HG03108 (cell line): ENCODE measurements around the gene KRT78.
"Not testable (repeated sequence)": the region's sequence is repeated elsewhere in the genome, so short reads cannot be mapped to it uniquely, and the experiment has no call there.

ENCODE experiments used
- ATAC-seq: cut with Tn5 transposase; IDR thresholded peaks from one replicate; pipeline ENCODE4 v1.9.1; 2021; ENCODE audit warnings: moderate library complexity; ENCODE audit not compliant: unreplicated experiment

KRT78 gene

GRCh38 chr12:52796839-52797528 lies 51.8 kb downstream of the KRT78 start:
- ATAC-seq = no peak

GRCh38 chr12:52796429-52796794 lies 52.4 kb downstream of the KRT78 start:
- no peak for ATAC-seq

GRCh38 chr12:52795694-52796428 lies 52.9 kb downstream of the KRT78 start, which contains the start of gene KRT3:
TSS of gene KRT3 (minus strand) at chr12:52796117. CDS start at chr12:52796042, 75 bp downstream.
- ATAC-seq = no peak

- not testable (repeated sequence) for ATAC-seq
Measured at GRCh38 chr12:52795332-52795674, 53.5 kb downstream of the KRT78 start.

- ATAC-seq = no peak
Measured at GRCh38 chr12:52794479-52795331, 54.1 kb downstream of the KRT78 start.

- ATAC-seq = no peak
Measured at GRCh38 chr12:52792185-52793029, 56.4 kb downstream of the KRT78 start.

GRCh38 chr12:52791271-52792184 lies 57.3 kb downstream of the KRT78 start:
- ATAC-seq = no peak

- no peak for ATAC-seq
Measured at GRCh38 chr12:52790427-52791270, 58.1 kb downstream of the KRT78 start.

- no peak for ATAC-seq
Measured at GRCh38 chr12:52789637-52790426, 59.0 kb downstream of the KRT78 start.

- no peak for ATAC-seq
Measured at GRCh38 chr12:52788876-52789636, 59.7 kb downstream of the KRT78 start.

- no peak for ATAC-seq
Measured at GRCh38 chr12:52788192-52788875, 60.5 kb downstream of the KRT78 start.
